GM23338 (cell line): ENCODE results near the gene MYD88. TPM values are rescaled to one million over a fixed set of nuclear protein-coding genes. Genes with fewer than 3 reads are reported as not detected.

Experiments
- ATAC-seq: fragments of 200-7000 bp; cut with Tn5 transposase; 3 replicates; pipeline ENCODE4 v1.9.1; 2020
- DNase-seq: peaks from one replicate; pipeline ENCODE4 v3.0.0-alpha.2; 2015; ENCODE audit warnings: low spot score
- H2AFZ ChIP-seq: fragments of 200-600 bp; sonication (generic); 2 replicates; pipeline ENCODE4 v1.8.0; 2016; ENCODE audit warnings: antibody characterized with exemption, mild to moderate bottlenecking, moderate library complexity
- H3F3A ChIP-seq: fragments of 200-600 bp; sonication (generic); replicated peaks from 2 replicates; pipeline ENCODE4 v1.8.0; 2017; ENCODE audit warnings: antibody characterized with exemption, mixed run types, low read depth
- H3K27ac ChIP-seq: fragments of 200-600 bp; sonication (generic); 2 replicates; pipeline ENCODE4 v1.6.1; 2016; ENCODE audit warnings: low read depth
- H3K27me3 ChIP-seq: fragments of 200-600 bp; sonication (generic); 2 replicates; pipeline ENCODE4 v1.8.0; 2016; ENCODE audit warnings: mild to moderate bottlenecking, mixed run types, moderate library complexity; ENCODE audit not compliant: insufficient read depth
- H3K36me3 ChIP-seq: fragments of 200-600 bp; sonication (generic); 2 replicates; pipeline ENCODE4 v1.8.0; 2016; ENCODE audit warnings: mild to moderate bottlenecking; ENCODE audit not compliant: insufficient read depth
- H3K4me1 ChIP-seq: fragments of 200-600 bp; sonication (generic); 2 replicates; pipeline ENCODE4 v1.8.0; 2016; ENCODE audit warnings: mild to moderate bottlenecking, moderate library complexity; ENCODE audit not compliant: insufficient read depth
- H3K4me2 ChIP-seq: fragments of 200-600 bp; sonication (generic); 2 replicates; pipeline ENCODE4 v1.7.1; 2017; ENCODE audit warnings: mixed run types
- H3K4me3 ChIP-seq: fragments of 200-600 bp; sonication (generic); 2 replicates; pipeline ENCODE4 v1.6.1; 2016; ENCODE audit warnings: mixed run types
- H3K79me2 ChIP-seq: fragments of 200-600 bp; sonication (generic); replicated peaks from 2 replicates; pipeline ENCODE4 v1.8.0; 2017; ENCODE audit warnings: mild to moderate bottlenecking; ENCODE audit not compliant: insufficient read depth
- H3K9me2 ChIP-seq: fragments of 200-600 bp; sonication (generic); 2 replicates; pipeline ENCODE4 v1.8.0; 2017; ENCODE audit not compliant: insufficient read depth
- H4K20me1 ChIP-seq: fragments of 200-600 bp; sonication (generic); replicated peaks from 2 replicates; pipeline ENCODE4 v1.8.0; 2017; ENCODE audit warnings: mild to moderate bottlenecking; ENCODE audit not compliant: insufficient read depth
- H3K27ac Mint-ChIP-seq: 2 replicates; pipeline ENCODE4 v1.8.0; 2020; ENCODE audit warnings: inconsistent platforms, mild to moderate bottlenecking, moderate library complexity, mixed read lengths
- H3K27me3 Mint-ChIP-seq: 3 replicates; pipeline ENCODE4 v1.8.0; 2022; ENCODE audit warnings: low read depth, mild to moderate bottlenecking, moderate library complexity, mixed read lengths, inconsistent platforms; ENCODE audit not compliant: insufficient read depth, poor library complexity
- H3K36me3 Mint-ChIP-seq: 3 replicates; pipeline ENCODE4 v1.8.0; 2021; ENCODE audit warnings: low read depth, mild to moderate bottlenecking, inconsistent platforms, moderate library complexity, mixed read lengths
- H3K4me1 Mint-ChIP-seq: 3 replicates; pipeline ENCODE4 v1.8.0; 2020; ENCODE audit warnings: mild to moderate bottlenecking, inconsistent platforms, mixed read lengths
- H3K4me3 Mint-ChIP-seq: 3 replicates; pipeline ENCODE4 v1.8.0; 2021; ENCODE audit warnings: moderate library complexity, mild to moderate bottlenecking, inconsistent platforms, mixed read lengths
- H3K9me3 Mint-ChIP-seq: 3 replicates; pipeline ENCODE4 v1.8.0; 2020; ENCODE audit warnings: moderate library complexity, mild to moderate bottlenecking, inconsistent platforms, mixed read lengths
- ETS1 ChIP-seq: IDR thresholded peaks from 2 replicates; pipeline ENCODE4 v1.6.1; 2016; ENCODE audit warnings: antibody characterized with exemption
- JUNB ChIP-seq: IDR thresholded peaks from one replicate; pipeline ENCODE4 v1.6.1; 2016; ENCODE audit warnings: antibody characterized with exemption; ENCODE audit not compliant: unreplicated experiment
- POLR2AphosphoS5 ChIP-seq: IDR thresholded peaks from 2 replicates; pipeline ENCODE4 v1.6.1; 2016; ENCODE audit warnings: antibody characterized with exemption, low read depth
- REST ChIP-seq: IDR thresholded peaks from one replicate; pipeline ENCODE4 v1.6.1; 2018; ENCODE audit warnings: antibody characterized with exemption; ENCODE audit not compliant: unreplicated experiment
- STAT1 ChIP-seq: IDR thresholded peaks from one replicate; pipeline ENCODE4 v1.6.1; 2016; ENCODE audit warnings: antibody characterized with exemption; ENCODE audit not compliant: unreplicated experiment
- ZNF114 ChIP-seq: fragments of 250-450 bp; sonication (Bioruptor Pico); IDR thresholded peaks from 2 replicates; pipeline ENCODE4 v1.5.0; 2020; ENCODE audit warnings: mild to moderate bottlenecking, moderate library complexity
- ZNF331 ChIP-seq: fragments of 250-450 bp; sonication (Bioruptor Pico); IDR thresholded peaks from 2 replicates; pipeline ENCODE4 v1.5.0; 2020; ENCODE audit warnings: low read depth, mild to moderate bottlenecking, moderate library complexity
- ZNF462 ChIP-seq: fragments of 250-450 bp; sonication (Bioruptor Pico); IDR thresholded peaks from 2 replicates; pipeline ENCODE4 v1.5.0; 2020; ENCODE audit warnings: mild to moderate bottlenecking, moderate library complexity
- polyA plus RNA-seq: library from polyadenylated mRNA; unstranded; fragments of >200 nt; fragmentation: Nextera tagmentation; extraction: Ambion mirVana; gene quantifications from 2 replicates; pipeline ENCODE4 v1.2.1, GENCODE V29; 2016
- total RNA-seq: library from RNA; depleted of rRNA; stranded (reverse); fragments of >200 nt; shearing (Covaris generic); gene quantifications from 2 replicates; pipeline ENCODE4 v1.2.3, GENCODE V29; 2014

MYD88 gene
- total and polyA plus RNA-seq, 2 experiments from 2014 or later = 15.5 to 26.0 TPM

- no peak overlapping the region for H2AFZ ChIP-seq
- Mint-ChIP-seq H3K36me3 (peaks cover 22% of the 10 kb centered on the region), H3K4me1 (no peaks in the 10 kb centered on the region), H3K27me3 (peaks cover 22% of the 10 kb centered on the region), H3K4me3 (no peak overlapping the region), H3K27ac (no peak overlapping the region), H3K9me3 (no peaks in the 10 kb centered on the region; the same call in 2 of the 3 replicates)
- no peaks in the 10 kb centered on the region for H3K79me2 ChIP-seq
- H3K9me2 ChIP-seq = no peaks in the 10 kb centered on the region
- H3K27ac ChIP-seq = no peak overlapping the region
- no peaks in the 10 kb centered on the region for H3K27me3 ChIP-seq
- ATAC-seq = no peak
- H3K4me3 ChIP-seq = no peak overlapping the region
- DNase-seq = no peak
- H3F3A ChIP-seq = no peaks in the 10 kb centered on the region
- H3K4me1 ChIP-seq = no peaks in the 10 kb centered on the region
- H3K4me2 ChIP-seq = no peak overlapping the region
- TF ChIP-seq ZNF331 (CRISPR knock-in tag) (no peak), STAT1 (no peak), ETS1 (no peak), JUNB (no peak)
- no peaks in the 10 kb centered on the region for H3K36me3 ChIP-seq
- H4K20me1 ChIP-seq = no peaks in the 10 kb centered on the region; the same call in 1 of the 2 replicates
Measured at GRCh38 chr3:38118421-38119247, 19.8 kb upstream of the MYD88 start.

GRCh38 chr3:38119248-38119544, 19.3 kb upstream of the MYD88 start:
- Histone ChIP-seq H3K36me3 (no peaks in the 10 kb centered on the region; the same call in 1 of the 2 replicates), H3K27me3 (no peaks in the 10 kb centered on the region), H3K79me2 (no peaks in the 10 kb centered on the region), H3F3A (no peaks in the 10 kb centered on the region), H3K27ac (no peak overlapping the region), H2AFZ (no peak overlapping the region), H3K4me3 (no peak overlapping the region), H3K4me2 (no peak overlapping the region), H3K9me2 (no peaks in the 10 kb centered on the region), H3K4me1 (no peaks in the 10 kb centered on the region), H4K20me1 (no peaks in the 10 kb centered on the region; the same call in 1 of the 2 replicates)
- Mint-ChIP-seq H3K27me3 (peaks cover 21% of the 10 kb centered on the region), H3K4me1 (no peaks in the 10 kb centered on the region), H3K4me3 (no peak overlapping the region), H3K9me3 (no peaks in the 10 kb centered on the region; the same call in 2 of the 3 replicates), H3K27ac (no peak overlapping the region), H3K36me3 (peaks cover 23% of the 10 kb centered on the region)
- no peak for DNase-seq
- no peak for ATAC-seq
- TF ChIP-seq POLR2AphosphoS5 (no peak), STAT1 (no peak), ZNF462 (CRISPR knock-in tag) (no peak), ZNF331 (CRISPR knock-in tag) (no peak), ZNF114 (CRISPR knock-in tag) (no peak), ETS1 (no peak), REST (no peak), JUNB (no peak)
